NCI-H460 (cell line): Measurements from ENCODE around the gene LCN1. TPM values are rescaled to one million over a fixed set of nuclear protein-coding genes. Genes with fewer than 3 reads are reported as not detected.

ENCODE experiments used
- DNase-seq: peaks from one replicate; pipeline ENCODE4 v3.0.0-alpha.2; 2016; ENCODE audit warnings: low read depth; ENCODE audit errors: extremely low read depth
- polyA plus RNA-seq: library from polyadenylated mRNA; depleted of rRNA; stranded (reverse); fragments of >200 nt; gene quantifications from 2 replicates; pipeline ENCODE4 v1.2.3, GENCODE V29; 2014; cell fraction: nucleus; rRNA removed
- total RNA-seq: library from RNA; depleted of rRNA; stranded (reverse); fragments of >200 nt; shearing (Covaris generic); gene quantifications from 2 replicates; pipeline ENCODE4 v1.2.3, GENCODE V29; 2014; rRNA removed

Gene LCN1
- 25.8 and 30.3 TPM in 2 replicates for total RNA-seq
- polyA plus RNA-seq = 22.3 and 31.0 TPM in 2 replicates

- no peak for DNase-seq
Measured at GRCh38 chr9:135520916-135521607, at the start of gene LCN1. LCN1 (plus strand) TSS chr9:135521440; CDS start chr9:135521498, 58 bp downstream.

GRCh38 chr9:135471791-135472640 lies 49.2 kb upstream of the LCN1 start:
- no peak for DNase-seq

DNA sequence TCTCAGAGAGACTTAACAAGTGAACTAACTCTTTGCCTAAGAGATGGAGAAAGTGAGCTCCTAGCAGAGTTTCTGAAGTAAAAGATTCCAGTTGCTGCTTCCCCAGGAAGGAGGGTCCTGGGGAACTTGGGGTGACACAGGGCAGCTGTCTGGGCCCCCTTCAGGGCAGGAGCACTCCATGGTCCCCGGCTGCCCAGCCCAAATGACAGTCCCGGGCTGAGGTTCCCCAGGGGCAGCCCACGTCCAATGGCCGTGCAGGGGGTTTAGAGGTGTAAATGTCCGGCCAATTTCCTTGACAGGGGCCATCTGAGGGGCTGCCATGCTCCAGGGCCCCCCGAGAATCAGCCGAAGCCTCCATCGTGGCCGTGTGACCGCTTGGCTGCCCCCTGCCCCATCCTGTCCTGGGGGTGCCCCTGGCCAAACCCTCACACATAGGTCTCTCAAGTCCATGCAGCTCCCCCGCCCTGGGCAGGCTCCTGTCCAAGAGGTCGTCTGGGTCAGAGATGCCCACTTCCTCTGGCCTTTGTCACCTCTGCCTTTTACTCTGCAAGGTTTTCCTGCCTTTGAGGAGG lies 47.2 kb upstream of the LCN1 start:
- no peak for DNase-seq

DNA sequence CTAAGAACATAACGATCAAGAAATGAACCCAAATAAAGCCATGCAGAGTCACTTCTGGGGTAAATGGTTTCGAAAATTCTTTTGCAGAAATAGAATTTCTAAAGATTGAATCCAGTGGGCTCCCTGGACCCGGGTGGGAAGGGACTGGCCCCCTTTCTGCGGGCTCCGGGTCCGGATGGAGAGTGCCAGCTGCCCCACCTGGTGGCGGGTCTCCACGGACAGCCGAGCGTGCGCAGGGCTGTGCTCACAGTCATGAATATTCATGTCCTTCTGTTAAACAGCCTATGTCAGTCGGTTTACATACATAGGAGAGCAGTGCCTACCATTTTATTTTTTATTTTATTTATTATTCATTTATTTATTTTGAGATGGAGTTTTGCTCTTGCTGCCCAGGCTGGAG lies 46.3 kb upstream of the LCN1 start:
- peak; percentile 30 for DNase-seq

DNA sequence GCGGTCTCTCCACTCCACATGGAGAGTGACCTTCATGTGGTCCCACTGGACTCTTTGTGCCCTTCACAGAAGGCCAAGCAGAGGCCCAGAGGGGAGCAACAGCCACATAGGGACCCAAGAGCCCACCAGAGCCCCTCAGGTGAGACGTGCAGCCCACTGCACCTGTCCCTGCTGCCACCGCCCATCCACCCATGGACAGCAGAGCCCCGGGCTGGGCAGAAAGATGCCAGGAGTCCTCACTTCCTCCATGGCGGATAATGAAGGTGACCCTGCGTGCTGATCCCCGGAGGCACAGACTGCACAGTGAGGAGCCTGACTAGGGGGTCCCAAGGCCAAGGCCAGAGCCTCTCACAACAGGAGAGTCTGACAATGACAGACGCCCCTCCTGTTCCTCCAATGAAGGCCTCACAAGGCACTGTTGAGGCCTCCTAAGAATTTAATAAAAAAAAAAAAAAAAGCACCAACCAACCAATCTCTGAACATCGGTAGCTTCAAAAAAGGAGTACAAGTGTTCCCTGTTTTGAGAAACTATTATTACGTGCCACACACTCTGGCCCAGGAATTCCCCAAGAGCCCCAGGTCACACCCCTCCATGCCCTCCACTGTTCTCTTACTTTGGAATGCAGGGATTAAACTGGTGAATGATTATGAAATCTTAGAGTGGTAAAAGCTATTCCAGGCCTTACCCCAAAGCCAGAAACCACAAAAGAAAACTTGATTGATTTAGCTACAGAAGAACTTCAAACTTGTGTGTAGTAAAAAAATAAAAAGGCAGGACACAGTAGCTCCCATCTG lies 44.5 kb upstream of the LCN1 start:
- no peak for DNase-seq

- no peak for DNase-seq
Measured at GRCh38 chr9:135478191-135478590, 43.0 kb upstream of the LCN1 start.

DNA sequence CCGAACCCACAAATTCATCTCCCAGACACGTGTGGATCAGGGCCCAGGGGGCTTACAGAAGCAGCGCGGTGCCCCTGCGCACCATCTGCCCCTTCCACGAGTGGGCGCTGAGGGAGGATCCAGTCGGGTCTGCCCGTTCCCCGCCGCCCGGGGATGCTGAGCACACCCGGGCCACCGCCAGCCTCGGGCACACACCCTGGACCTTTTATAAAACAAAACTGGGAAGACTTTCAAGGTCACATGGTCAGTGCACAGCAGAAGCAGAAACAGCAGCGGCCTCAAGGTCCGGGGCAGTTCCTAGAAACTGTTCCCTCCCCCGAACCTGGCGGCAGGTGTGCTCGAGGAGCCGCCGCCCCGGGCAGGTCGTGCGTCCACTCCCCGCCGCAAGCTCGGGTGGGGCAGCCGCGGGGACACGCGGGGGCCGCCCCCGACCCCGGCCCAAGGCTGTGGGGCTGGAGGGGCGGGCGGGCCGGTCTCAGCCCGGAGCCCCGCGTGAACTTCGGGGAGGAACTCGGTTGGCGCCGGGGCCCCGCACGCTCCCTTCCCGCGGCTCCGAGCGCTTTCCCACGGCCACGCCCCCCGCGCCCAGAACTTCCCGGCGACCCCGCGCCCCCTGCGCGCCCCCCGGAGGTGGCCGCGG lies 42.3 kb upstream of the LCN1 start:
- no peak for DNase-seq

GRCh38 chr9:135479469-135480052 lies 41.7 kb upstream of the LCN1 start, which contains the start of gene PPP1R26:
PPP1R26 (plus strand) TSS chr9:135479782; CDS start chr9:135484511, 4,729 bp downstream.
- DNase-seq = peak; percentile 45

DNA sequence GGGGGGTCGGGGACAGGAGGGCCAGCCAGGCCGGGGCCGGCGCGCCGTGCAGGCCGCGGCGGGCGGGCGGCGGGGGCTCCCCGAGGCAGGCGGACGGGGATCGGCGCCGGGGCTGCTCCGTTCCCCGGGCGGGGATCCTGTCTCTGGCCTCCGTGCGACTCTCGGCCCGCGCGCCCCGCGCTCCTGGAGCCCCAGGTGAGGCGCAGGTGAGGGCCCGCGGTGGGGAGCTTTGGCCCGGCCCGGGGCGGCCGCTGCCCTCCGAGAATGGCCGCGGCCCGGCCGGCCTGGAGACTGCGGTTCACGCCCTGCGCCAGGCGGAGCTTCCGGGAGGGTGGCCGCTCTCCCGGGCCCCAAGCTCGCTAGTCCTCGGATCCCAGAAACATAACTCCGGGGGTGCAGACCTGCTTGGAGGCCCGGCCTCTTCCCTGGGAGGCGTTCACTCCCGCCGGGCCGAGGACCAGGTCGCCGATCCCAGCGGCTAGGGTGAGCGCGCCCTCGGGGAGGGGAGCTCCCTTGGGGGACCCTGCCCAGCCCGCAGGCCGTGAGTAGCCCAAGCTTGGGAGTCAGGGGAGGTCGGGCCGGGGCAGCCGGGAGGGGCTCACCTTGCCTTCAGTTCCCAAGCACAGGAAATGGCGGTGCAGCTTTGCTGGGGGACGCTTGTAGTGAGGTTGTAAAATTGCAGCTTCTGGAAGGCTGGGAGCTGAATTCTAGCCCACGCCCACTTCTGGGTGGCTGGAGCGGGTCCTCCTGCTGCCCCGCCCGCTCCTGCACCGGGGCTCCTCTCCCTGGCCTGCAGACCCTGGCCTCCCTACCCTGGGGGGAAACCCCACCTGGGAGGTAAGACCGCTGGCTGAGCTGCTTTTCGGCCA lies 40.9 kb upstream of the LCN1 start:
- DNase-seq = no peak

DNA sequence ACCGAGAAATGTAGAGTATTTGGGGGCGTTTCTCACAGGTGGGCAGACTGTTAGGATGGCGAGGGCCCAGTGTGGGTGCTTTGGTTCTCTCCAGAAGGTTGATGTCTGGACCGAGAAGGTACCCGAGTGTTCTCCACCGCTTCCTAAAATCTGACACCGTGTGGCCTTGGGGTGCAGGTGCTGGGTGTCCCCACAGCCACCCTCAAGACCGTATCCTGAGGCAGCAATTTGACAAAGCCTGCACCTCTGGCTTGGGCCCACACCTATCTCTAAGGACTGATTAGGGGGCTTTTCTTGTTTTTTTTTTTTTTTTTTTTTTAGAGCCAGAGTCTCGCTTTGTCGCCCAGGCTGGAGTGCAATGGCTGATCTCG lies 40.3 kb upstream of the LCN1 start:
- DNase-seq = no peak

DNA sequence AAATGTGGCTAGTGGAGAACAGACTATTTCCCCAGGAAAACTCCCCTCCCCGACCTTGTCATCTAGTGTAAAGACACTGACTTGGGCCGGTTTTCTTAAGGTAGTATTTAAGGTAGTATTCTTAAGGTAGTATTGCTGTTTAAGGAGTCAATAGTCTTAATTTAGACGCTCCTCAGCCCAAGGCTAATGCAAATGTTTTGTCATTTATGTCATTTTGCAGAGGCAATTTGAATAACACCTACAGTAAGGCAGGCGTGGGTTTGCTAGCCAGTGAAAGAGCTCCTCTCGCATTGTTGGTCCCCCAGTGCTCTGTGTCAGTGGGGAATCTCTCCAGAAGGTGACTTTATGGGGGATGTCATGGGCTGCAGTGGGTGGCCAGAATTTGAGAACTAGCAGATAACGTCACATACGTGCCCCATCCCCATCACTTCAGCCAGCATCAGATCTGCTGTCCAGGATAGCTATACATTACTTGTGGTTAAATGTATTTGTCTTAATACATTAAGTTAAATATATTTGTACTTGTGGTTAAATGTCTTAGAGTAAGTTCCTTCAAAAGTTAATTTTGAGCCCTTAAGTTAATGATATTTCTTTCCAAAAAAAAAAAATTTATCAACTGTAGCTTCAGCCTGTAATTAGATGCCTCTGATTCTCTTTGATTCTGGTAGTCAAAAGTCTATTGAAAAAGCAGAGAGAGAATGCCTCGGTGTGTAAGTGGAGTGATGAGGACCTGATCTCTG lies 39.1 kb upstream of the LCN1 start:
- DNase-seq = no peak

- DNase-seq = no peak
Measured at GRCh38 chr9:135484460-135485277, 36.6 kb upstream of the LCN1 start.

- DNase-seq = no peak
Measured at GRCh38 chr9:135485385-135485784, 35.9 kb upstream of the LCN1 start.

DNA sequence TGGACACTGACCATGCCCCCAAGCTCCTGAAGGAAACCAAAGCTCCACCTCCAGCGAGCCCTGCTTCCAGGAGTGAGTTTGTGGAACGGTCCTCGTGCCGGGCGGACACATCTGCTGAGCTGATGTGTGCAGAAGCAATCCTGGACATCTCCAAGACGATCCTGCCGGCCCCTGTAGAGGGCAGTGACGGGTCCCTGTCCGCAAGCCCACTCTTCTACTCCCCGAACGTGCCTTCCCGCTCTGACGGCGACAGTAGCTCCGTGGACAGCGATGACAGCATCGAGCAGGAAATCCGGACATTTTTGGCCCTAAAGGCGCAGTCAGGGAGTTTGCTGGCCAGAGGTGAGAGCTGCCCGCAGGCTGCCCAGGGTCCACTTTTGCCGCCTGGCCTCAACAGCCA lies 35.4 kb upstream of the LCN1 start:
- DNase-seq = no peak

- DNase-seq = no peak
Measured at GRCh38 chr9:135486267-135487065, 34.8 kb upstream of the LCN1 start.

DNA sequence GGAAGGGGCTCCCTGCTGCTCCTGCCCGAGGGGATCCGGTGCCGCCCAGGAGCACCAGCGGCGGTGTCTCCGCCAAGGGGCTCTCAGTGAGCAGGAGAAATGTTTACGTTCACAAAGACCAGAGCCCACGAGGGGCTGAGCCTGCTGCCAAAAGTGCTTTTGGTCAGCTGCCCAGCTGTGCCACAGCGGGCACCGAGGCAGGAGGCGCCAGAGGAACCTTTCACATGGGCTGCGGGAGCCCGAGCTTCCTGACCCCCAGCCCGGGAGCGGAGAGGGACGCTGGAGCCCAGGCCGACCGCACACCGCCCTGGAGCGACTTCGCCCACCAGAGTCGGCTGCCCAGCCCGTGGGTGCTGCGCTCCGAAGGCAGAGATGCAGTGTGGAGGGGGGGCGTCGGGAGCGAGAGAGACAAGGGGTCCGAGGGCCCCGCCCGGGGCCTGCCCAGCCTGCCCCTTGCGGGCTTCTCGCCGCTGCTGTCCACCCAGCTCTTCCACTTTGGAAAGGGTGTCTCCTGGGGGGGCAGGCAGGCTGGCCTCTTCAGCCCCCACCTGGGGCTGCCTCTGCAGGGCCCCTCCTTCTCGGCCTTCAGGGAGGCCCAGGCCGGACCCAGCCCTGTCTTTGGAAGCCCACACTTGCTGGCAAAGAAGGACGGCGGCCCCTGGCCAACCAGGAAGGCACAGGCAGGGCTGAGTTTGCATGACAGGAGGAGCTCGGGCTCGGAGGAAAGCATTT lies 33.8 kb upstream of the LCN1 start:
- no peak for DNase-seq
